ENCODE data around the gene TMEM258. TPM values are rescaled to one million over a fixed set of nuclear protein-coding genes. Genes with fewer than 3 reads are reported as not detected.

Gene TMEM258
- total and polyA plus RNA-seq, 9 of the 15 experiments (the other 6 are each of a cell fraction or from before 2014, with no cell fraction given), result 97.2 to 856 (median 231) TPM

- no peak for TF ChIP-seq MITF (IDR thresholded peaks at IDR 0.05)
- peak; percentile 64 for TF ChIP-seq JUND (IDR thresholded peaks at IDR 0.05; ENCODE audit: borderline replicate concordance, low read depth, low read length)
- no peak; the same call in 1 of the 3 replicates for TF ChIP-seq JUND (tag; IDR thresholded peaks at IDR 0.05; ENCODE audit: borderline replicate concordance, low read depth, low read length)
- peak; percentile 86; the same call in 1 of the 2 replicates for TF ChIP-seq ZNF766 (CRISPR knock-in tag; conservative IDR thresholded peaks at IDR 0.05)
- TF ChIP-seq SMARCA4 (IDR thresholded peaks at IDR 0.05), result peak; percentile 70
- no peak for TF ChIP-seq PRMT5 (CRISPR knock-in tag; IDR thresholded peaks at IDR 0.05)
- no peak for TF ChIP-seq ERF (CRISPR knock-in tag; IDR thresholded peaks at IDR 0.05)
- TF ChIP-seq FOXJ3 (CRISPR knock-in tag; IDR thresholded peaks at IDR 0.05), result no peak
- peak; percentile 68 for TF ChIP-seq NEUROD1 (IDR thresholded peaks at IDR 0.05; ENCODE audit: borderline replicate concordance, low read depth, low read length, partially characterized antibody)
- TF ChIP-seq CBX3 (IDR thresholded peaks at IDR 0.05; ENCODE audit: borderline replicate concordance in 1 of 2, low read length in 2 of 2), result peak in 1 of 2 experiments; percentile 60; a peak in 1 of 3 replicates
- TF ChIP-seq ESRRB (CRISPR knock-in tag; IDR thresholded peaks at IDR 0.05; ENCODE audit: borderline replicate concordance), result 0 out of 2 replicates have a peak, but pooled peaks have one; percentile 54
- no peak for TF ChIP-seq AFF1 (IDR thresholded peaks at IDR 0.05; ENCODE audit: low read depth in 1 of 2, partially characterized antibody in 2 of 2)
- TF ChIP-seq MEIS2 (IDR thresholded peaks at IDR 0.05; ENCODE audit: partially characterized antibody), result peak; percentile 65
- TF ChIP-seq PKNOX1 (IDR thresholded peaks at IDR 0.05), result peak; percentile 59; the same call in 1 of the 2 replicates
- 0 out of 2 replicates have a peak, but pooled peaks have one; percentile 33 for TF ChIP-seq HIVEP1 (CRISPR knock-in tag; IDR thresholded peaks at IDR 0.05)
- no peak for TF ChIP-seq ZBED1 (IDR thresholded peaks at IDR 0.05)
- TF ChIP-seq ARID1B (IDR thresholded peaks at IDR 0.05), result peak; percentile 94
- peak; percentile 54 to 75; a peak in 3 of 4 replicates for TF ChIP-seq MAZ (CRISPR knock-in tag; conservative IDR thresholded peaks at IDR 0.05 in 1 of 2, IDR thresholded peaks at IDR 0.05 in 1 of 2)
- no peak for TF ChIP-seq PURB (CRISPR knock-in tag; IDR thresholded peaks at IDR 0.05; ENCODE audit: low read depth)
- no peak for TF ChIP-seq HMG20B (CRISPR knock-in tag; IDR thresholded peaks at IDR 0.05)
- TF ChIP-seq MBD2 (IDR thresholded peaks at IDR 0.05; ENCODE audit: borderline replicate concordance, low read depth), result peak; percentile 35; the same call in 1 of the 2 replicates
- TF ChIP-seq MTA3 (IDR thresholded peaks at IDR 0.05; ENCODE audit: borderline replicate concordance), result 0 out of 2 replicates have a peak, but pooled peaks have one; percentile 38
- TF ChIP-seq ZNF644 (tag; IDR thresholded peaks at IDR 0.05; ENCODE audit: low read depth), result peak; percentile 81
These were observed 42.1 kb upstream of the TMEM258 start (continued) for GRCh38 chr11:61834278-61835048.

Data from K562 (cell line).